ENCODE measurements around the gene MS4A4A. TPM values are rescaled to one million over a fixed set of nuclear protein-coding genes. Genes with fewer than 3 reads are reported as not detected.
A peak's percentile ranks its signal among the peaks of the same experiment; 100 is the strongest.

The MS4A4A gene
- total and polyA plus RNA-seq, 7 experiments from 2014 or later, result 0.62 to 6.9 (median 0.87) TPM; not detected in 3

DNA sequence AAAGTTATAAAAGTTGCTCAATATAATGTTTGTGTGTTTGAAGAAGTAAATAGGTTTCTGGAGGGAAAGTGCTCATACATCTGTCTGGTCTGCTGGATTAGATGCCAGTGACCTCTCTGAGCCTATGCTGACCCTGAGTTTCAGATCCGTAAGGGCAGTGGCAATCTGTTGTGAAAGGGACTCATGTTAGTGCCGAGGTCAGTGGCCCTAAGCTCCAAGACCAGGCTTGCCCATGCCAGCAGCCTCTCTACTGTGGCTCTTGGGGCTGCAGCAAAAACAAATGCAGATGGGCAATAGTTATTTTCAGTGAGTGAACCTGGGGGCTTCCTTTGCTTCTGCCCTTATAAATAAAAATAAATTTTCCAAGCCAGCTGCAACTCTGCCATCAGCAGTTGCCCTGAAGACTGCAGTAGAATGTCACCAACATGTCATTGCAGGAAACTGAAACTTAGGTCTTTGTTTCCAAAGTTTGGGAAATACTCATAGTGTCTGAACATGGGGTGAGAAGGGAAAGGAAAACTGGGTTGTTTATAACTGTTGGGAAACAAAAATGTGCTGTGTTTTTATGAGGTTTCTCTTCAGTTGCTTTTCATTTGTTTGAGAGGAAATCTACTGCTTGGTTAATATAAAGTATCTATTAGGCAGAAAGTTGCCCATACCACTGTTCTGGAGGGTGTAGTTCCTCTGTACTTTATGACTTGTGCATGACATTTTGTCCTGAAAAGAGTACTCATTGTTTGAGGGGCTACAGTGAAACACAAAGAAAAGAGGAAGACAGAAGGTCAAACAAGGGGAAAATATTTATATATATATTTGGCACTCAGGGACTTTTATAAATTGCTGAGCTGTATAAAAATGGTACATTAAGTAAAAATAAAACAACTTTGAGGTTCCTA, 28.0 kb upstream of the MS4A4A start:
- H3K4me3 ChIP-seq (ENCODE audit: low read length), result no peak overlapping the region
- H3K36me3 ChIP-seq (ENCODE audit: control insufficient read depth in 2 of 3, insufficient read depth in 3 of 3, low read length in 3 of 3), result no peaks in the 10 kb centered on the region
- H3K27me3 Mint-ChIP-seq, result peaks cover 3 to 48% (median 46%) of the 10 kb centered on the region in 5 donors
- ATAC-seq, result no peak
- peaks cover 0 to 8% (median 0%) of the 10 kb centered on the region in 3 experiments for H3K9me3 ChIP-seq (ENCODE audit: control insufficient read depth in 2 of 3, low read length in 3 of 3)
- no peak overlapping the region for H3K27ac Mint-ChIP-seq
- H3K4me1 ChIP-seq (ENCODE audit: control insufficient read depth in 2 of 2, insufficient read depth in 2 of 2, low read length in 2 of 2), result no peaks in the 10 kb centered on the region
- no peaks in the 10 kb centered on the region for H3K27me3 ChIP-seq (ENCODE audit: control insufficient read depth in 2 of 2, insufficient read depth in 2 of 2, low read length in 2 of 2)
- intact Hi-C loops (cut with micrococcal nuclease), result no loop called here
- no peaks in the 10 kb centered on the region for H3K36me3 Mint-ChIP-seq
- H3K27ac ChIP-seq (ENCODE audit: low read depth, low read length), result no peak overlapping the region
- ChIA-PET POLR2A (no interaction called here), CTCF (no interaction called here)
- DNase-seq, result no peak
- H3K9me3 Mint-ChIP-seq, result peaks cover 0 to 15% (median 5%) of the 10 kb centered on the region in 11 donors
- H3K4me1 Mint-ChIP-seq, result peaks cover 0 to 4% (median 0%) of the 10 kb centered on the region in 7 donors
- no peak overlapping the region for H3K4me3 Mint-ChIP-seq

GRCh38 chr11:60257956-60258722, 22.3 kb upstream of the MS4A4A start:
- Mint-ChIP-seq H3K27me3 (peaks cover 0 to 30% (median 11%) of the 10 kb centered on the region in 5 donors), H3K4me3 (no peak overlapping the region), H3K27ac (no peak overlapping the region), H3K9me3 (peaks cover 0 to 24% (median 7%) of the 10 kb centered on the region in 11 donors), H3K36me3 (no peaks in the 10 kb centered on the region), H3K4me1 (peaks cover 0 to 3% (median 0%) of the 10 kb centered on the region in 7 donors)
- ChIA-PET CTCF (no interaction called here), POLR2A (no interaction called here)
- intact Hi-C loops (cut with micrococcal nuclease), result no loop called here
- Histone ChIP-seq H3K4me3 (ENCODE audit: low read length) (no peak overlapping the region), H3K27ac (ENCODE audit: low read depth, low read length) (no peak overlapping the region), H3K4me1 (ENCODE audit: control insufficient read depth in 2 of 2, insufficient read depth in 2 of 2, low read length in 2 of 2) (no peaks in the 10 kb centered on the region), H3K36me3 (ENCODE audit: control insufficient read depth in 2 of 3, insufficient read depth in 3 of 3, low read length in 3 of 3) (no peaks in the 10 kb centered on the region), H3K27me3 (ENCODE audit: control insufficient read depth in 2 of 2, insufficient read depth in 2 of 2, low read length in 2 of 2) (no peaks in the 10 kb centered on the region), H3K9me3 (ENCODE audit: control insufficient read depth in 2 of 3, low read length in 3 of 3) (peaks cover 0 to 8% (median 0%) of the 10 kb centered on the region in 3 experiments)
- ATAC-seq (no peak), DNase-seq (no peak)

DNA sequence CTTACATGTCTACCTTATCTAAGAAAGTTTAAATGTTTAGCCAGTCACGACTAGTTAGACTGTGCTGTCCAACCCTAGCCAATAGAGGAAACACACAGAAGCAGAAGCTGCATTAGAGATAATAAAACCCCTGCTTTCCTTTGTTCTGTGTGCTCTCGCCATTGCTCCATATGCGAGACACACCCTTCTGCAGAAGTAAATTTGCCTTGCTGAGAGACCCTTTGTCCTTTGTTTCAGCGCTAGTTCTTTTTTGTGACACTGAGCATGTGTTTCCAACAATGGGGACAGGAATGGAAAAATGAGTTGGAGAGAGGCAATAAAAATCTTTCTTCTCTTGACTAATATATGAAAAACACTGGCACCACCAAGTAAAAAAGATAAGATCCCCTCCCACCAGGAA, 19.5 kb upstream of the MS4A4A start:
- intact Hi-C loops (cut with micrococcal nuclease), result no loop called here

DNA sequence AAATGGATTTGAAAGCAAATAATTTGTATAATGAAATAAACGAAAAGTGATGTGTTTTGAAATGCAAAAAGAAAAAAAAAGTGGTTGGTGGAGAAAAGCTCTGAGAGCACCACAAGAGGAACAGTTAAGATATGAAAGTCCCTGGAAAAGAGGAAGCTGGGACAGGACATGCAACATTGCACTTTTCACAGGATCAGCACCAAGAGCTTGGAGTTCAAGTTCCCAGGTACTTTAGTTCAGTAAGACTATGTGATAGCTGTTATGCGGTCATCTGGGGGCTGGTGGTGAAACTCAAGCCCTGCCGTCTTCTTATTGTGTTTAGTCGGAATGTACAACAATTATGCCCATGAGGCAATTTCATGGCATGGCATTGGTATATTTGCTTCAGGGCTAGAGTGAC, 17.1 kb upstream of the MS4A4A start:
- intact Hi-C loops (cut with micrococcal nuclease), result no loop called here
- H3K36me3 Mint-ChIP-seq, result no peaks in the 10 kb centered on the region
- H3K27me3 Mint-ChIP-seq, result peaks cover 0 to 23% (median 8%) of the 10 kb centered on the region in 5 donors
- H3K4me1 ChIP-seq (ENCODE audit: control insufficient read depth in 2 of 2, insufficient read depth in 2 of 2, low read length in 2 of 2), result no peaks in the 10 kb centered on the region
- no peak overlapping the region for H3K27ac ChIP-seq (ENCODE audit: low read depth, low read length)
- H3K4me1 Mint-ChIP-seq, result peaks cover 0 to 2% (median 0%) of the 10 kb centered on the region in 7 donors
- ATAC-seq (no peak), DNase-seq (no peak)
- peaks cover 0 to 10% (median 4%) of the 10 kb centered on the region in 11 donors for H3K9me3 Mint-ChIP-seq
- H3K4me3 ChIP-seq (ENCODE audit: low read length), result no peak overlapping the region
- no peak overlapping the region for H3K27ac Mint-ChIP-seq
- no peaks in the 10 kb centered on the region for H3K36me3 ChIP-seq (ENCODE audit: control insufficient read depth in 2 of 3, insufficient read depth in 3 of 3, low read length in 3 of 3)
- CTCF ChIA-PET, result no interaction called here
- no peak overlapping the region for H3K4me3 Mint-ChIP-seq
- POLR2A ChIA-PET, result no interaction called here
- H3K27me3 ChIP-seq (ENCODE audit: control insufficient read depth in 2 of 2, insufficient read depth in 2 of 2, low read length in 2 of 2), result peaks cover 0 to 4% of the 10 kb centered on the region in 2 donors
- H3K9me3 ChIP-seq (ENCODE audit: control insufficient read depth in 2 of 3, low read length in 3 of 3), result no peaks in the 10 kb centered on the region

More for the DNA sequence above, 19.5 kb upstream of the MS4A4A start:
- Mint-ChIP-seq H3K27ac (no peak overlapping the region), H3K9me3 (peaks cover 0 to 10% (median 4%) of the 10 kb centered on the region in 11 donors), H3K36me3 (no peaks in the 10 kb centered on the region), H3K27me3 (peaks cover 0 to 23% (median 0%) of the 10 kb centered on the region in 5 donors), H3K4me1 (peaks cover 0 to 2% (median 0%) of the 10 kb centered on the region in 7 donors), H3K4me3 (no peak overlapping the region)
- ChIA-PET CTCF (no interaction called here), POLR2A (no interaction called here)
- H3K27ac ChIP-seq (ENCODE audit: low read depth, low read length), result no peak overlapping the region
- no peaks in the 10 kb centered on the region for H3K36me3 ChIP-seq (ENCODE audit: control insufficient read depth in 2 of 3, insufficient read depth in 3 of 3, low read length in 3 of 3)
- no peaks in the 10 kb centered on the region for H3K4me1 ChIP-seq (ENCODE audit: control insufficient read depth in 2 of 2, insufficient read depth in 2 of 2, low read length in 2 of 2)
- H3K4me3 ChIP-seq (ENCODE audit: low read length), result no peak overlapping the region
- DNase-seq (no peak), ATAC-seq (no peak)
- peaks cover 0 to under 1% of the 10 kb centered on the region in 2 donors for H3K27me3 ChIP-seq (ENCODE audit: control insufficient read depth in 2 of 2, insufficient read depth in 2 of 2, low read length in 2 of 2)
- no peaks in the 10 kb centered on the region for H3K9me3 ChIP-seq (ENCODE audit: control insufficient read depth in 2 of 3, low read length in 3 of 3)

DNA sequence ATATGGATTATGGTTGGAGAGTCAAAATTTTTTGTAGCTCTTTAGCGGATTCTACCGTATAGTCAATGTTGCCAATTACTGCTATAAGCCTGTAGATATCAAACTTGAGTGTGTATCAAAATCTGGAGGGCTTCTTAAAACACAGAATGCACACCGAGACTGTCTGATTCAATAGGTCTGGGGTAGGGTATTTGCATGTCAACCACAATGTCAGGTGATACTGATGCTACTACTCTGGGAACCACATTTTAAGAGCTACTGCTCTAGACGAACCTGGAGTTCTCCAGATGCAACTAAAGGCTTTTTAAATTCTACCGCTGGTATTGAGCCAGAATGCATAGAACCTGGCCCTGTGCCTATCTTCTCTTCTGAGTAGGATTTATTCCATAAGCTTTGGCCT, 15.8 kb upstream of the MS4A4A start:
- H3K36me3 Mint-ChIP-seq, result no peaks in the 10 kb centered on the region
- peaks cover 0 to 23% (median 12%) of the 10 kb centered on the region in 5 donors for H3K27me3 Mint-ChIP-seq
- DNase-seq (no peak), ATAC-seq (no peak)
- Histone ChIP-seq H3K4me1 (ENCODE audit: control insufficient read depth in 2 of 2, insufficient read depth in 2 of 2, low read length in 2 of 2) (no peaks in the 10 kb centered on the region), H3K27me3 (ENCODE audit: control insufficient read depth in 2 of 2, insufficient read depth in 2 of 2, low read length in 2 of 2) (peaks cover 0 to 4% of the 10 kb centered on the region in 2 donors), H3K9me3 (ENCODE audit: control insufficient read depth in 2 of 3, low read length in 3 of 3) (no peaks in the 10 kb centered on the region), H3K4me3 (ENCODE audit: low read length) (no peak overlapping the region), H3K36me3 (ENCODE audit: control insufficient read depth in 2 of 3, insufficient read depth in 3 of 3, low read length in 3 of 3) (no peaks in the 10 kb centered on the region), H3K27ac (ENCODE audit: low read depth, low read length) (no peak overlapping the region)
- peaks cover 0 to 2% (median 0%) of the 10 kb centered on the region in 7 donors for H3K4me1 Mint-ChIP-seq
- intact Hi-C loops (cut with micrococcal nuclease), result no loop called here
- H3K27ac Mint-ChIP-seq, result no peak overlapping the region
- H3K4me3 Mint-ChIP-seq, result no peak overlapping the region
- POLR2A ChIA-PET, result no interaction called here
- H3K9me3 Mint-ChIP-seq, result peaks cover 0 to 10% (median 4%) of the 10 kb centered on the region in 11 donors
- CTCF ChIA-PET, result no interaction called here

DNA sequence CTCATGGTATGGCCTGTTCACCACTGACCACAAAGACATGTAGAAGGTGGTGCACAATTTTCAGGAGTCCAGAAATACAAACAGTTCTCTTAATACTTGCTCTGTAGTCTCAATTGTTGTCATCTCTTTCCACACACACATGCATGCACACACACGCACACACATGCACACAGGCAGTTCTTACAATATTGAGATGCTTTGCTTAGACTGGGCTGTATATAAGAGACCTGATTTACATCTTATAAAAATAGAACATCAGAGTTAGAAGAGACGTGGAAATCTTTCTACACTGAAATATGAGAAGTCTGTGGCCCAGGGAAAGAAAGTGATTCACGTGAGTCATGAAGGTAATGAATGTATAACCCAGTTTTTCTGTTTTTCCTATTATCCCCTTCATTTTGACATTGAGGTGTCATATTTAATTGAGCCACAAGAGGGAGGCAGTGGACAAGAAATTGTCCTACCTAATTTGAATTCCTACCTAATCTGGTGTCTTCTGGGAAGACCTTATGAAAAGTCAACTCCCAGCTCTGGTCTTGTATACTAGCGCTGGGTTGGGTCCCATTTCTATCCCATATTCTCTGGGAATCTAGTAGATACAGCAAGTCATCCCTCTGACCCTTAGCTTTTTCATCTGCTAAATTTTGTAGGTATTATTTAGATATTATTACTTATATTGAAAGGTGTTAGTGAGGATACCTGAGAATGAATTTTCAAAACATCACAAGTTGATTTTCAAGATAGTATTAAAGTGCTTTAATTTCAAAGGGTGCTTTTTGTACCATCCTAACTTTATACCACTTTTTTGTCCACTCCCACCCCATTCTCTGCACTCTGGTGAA, 14.9 kb upstream of the MS4A4A start:
- H3K27me3 ChIP-seq (ENCODE audit: control insufficient read depth in 2 of 2, insufficient read depth in 2 of 2, low read length in 2 of 2), result peaks cover 0 to 4% of the 10 kb centered on the region in 2 donors
- Mint-ChIP-seq H3K4me1 (peaks cover 0 to 2% (median 0%) of the 10 kb centered on the region in 7 donors), H3K27ac (no peak overlapping the region), H3K27me3 (peaks cover 0 to 16% (median 12%) of the 10 kb centered on the region in 5 donors), H3K4me3 (no peak overlapping the region), H3K9me3 (peaks cover 0 to 6% (median 2%) of the 10 kb centered on the region in 11 donors), H3K36me3 (no peaks in the 10 kb centered on the region)
- no peaks in the 10 kb centered on the region for H3K4me1 ChIP-seq (ENCODE audit: control insufficient read depth in 2 of 2, insufficient read depth in 2 of 2, low read length in 2 of 2)
- POLR2A ChIA-PET, result no interaction called here
- H3K4me3 ChIP-seq (ENCODE audit: low read length), result no peak overlapping the region
- H3K36me3 ChIP-seq (ENCODE audit: control insufficient read depth in 2 of 3, insufficient read depth in 3 of 3, low read length in 3 of 3), result no peaks in the 10 kb centered on the region
- CTCF ChIA-PET, result interaction anchor here (0.6 kb wide), 1 partner anchor 57 kb away, joined by 3 read pairs; no protein-coding TSS in a partner anchor
- no peak overlapping the region for H3K27ac ChIP-seq (ENCODE audit: low read depth, low read length)
- ATAC-seq (peak; percentile 58), DNase-seq (peak in 2 of 9 donors; percentile 5 to 10)
- no peaks in the 10 kb centered on the region for H3K9me3 ChIP-seq (ENCODE audit: control insufficient read depth in 2 of 3, low read length in 3 of 3)
- intact Hi-C loops (cut with micrococcal nuclease), result no loop called here

All from naive thymus-derived CD4-positive, alpha-beta T cell (primary cell).